ENCODE measurements around the gene PPP1R9B. TPM values are rescaled to one million over a fixed set of nuclear protein-coding genes. Genes with fewer than 3 reads are reported as not detected.

Gene PPP1R9B
- total RNA-seq, 1 donor from 2014 or later = 92.6 TPM

DNA sequence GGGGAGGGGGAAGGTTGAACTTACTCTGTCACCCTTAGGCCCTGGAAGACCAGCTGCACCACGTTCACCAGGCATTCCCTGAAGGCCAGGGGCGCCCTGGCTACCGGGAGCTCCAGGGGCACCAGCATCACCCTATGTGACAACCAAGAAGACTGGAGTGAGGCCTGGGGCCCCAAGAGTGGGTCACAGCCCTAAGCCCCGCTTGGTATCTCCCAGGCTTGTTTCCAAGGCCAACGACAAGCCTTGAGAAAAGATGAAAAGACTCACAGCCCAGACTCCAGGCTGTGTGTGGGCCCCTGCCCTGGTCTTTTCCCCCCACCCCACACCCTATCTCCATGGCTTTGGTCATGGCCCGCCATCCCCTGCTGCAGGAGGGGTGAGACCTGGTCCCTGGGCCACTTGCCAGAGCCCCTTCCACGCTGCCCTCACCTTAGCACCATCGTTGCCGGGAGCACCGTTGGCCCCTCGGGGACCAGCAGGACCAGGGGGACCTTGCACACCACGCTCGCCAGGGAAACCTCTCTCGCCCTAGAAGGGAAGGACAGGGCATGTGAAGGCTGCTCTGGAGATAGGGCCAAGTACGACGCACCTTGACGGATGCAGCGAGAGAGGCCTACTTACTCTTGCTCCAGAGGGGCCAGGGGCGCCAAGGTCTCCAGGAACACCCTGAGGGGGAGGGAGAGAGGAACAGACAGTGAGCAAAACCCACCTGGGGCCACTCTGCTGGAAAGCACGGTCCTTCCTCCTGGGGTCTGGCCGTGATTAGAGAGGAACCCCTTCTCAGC, 41.1 kb upstream of the PPP1R9B start:
- intact Hi-C loops (cut with DNase I) = no loop called here
- ATAC-seq = no peak
- no peak for DNase-seq
- H3K4me3 ChIP-seq = no peak overlapping the region
- H3K4me1 ChIP-seq = no peaks in the 10 kb centered on the region
- no peaks in the 10 kb centered on the region for H3K9me3 ChIP-seq
- TF ChIP-seq, protein P1, sequence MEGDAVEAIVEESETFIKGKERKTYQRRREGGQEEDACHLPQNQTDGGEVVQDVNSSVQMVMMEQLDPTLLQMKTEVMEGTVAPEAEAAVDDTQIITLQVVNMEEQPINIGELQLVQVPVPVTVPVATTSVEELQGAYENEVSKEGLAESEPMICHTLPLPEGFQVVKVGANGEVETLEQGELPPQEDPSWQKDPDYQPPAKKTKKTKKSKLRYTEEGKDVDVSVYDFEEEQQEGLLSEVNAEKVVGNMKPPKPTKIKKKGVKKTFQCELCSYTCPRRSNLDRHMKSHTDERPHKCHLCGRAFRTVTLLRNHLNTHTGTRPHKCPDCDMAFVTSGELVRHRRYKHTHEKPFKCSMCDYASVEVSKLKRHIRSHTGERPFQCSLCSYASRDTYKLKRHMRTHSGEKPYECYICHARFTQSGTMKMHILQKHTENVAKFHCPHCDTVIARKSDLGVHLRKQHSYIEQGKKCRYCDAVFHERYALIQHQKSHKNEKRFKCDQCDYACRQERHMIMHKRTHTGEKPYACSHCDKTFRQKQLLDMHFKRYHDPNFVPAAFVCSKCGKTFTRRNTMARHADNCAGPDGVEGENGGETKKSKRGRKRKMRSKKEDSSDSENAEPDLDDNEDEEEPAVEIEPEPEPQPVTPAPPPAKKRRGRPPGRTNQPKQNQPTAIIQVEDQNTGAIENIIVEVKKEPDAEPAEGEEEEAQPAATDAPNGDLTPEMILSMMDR (IDR thresholded peaks at IDR 0.05) = no peak
- no peak overlapping the region for H3K27ac ChIP-seq
- H3K36me3 ChIP-seq = peaks cover 96% of the 10 kb centered on the region
- no peaks in the 10 kb centered on the region for H3K27me3 ChIP-seq (ENCODE audit: low read depth)

DNA sequence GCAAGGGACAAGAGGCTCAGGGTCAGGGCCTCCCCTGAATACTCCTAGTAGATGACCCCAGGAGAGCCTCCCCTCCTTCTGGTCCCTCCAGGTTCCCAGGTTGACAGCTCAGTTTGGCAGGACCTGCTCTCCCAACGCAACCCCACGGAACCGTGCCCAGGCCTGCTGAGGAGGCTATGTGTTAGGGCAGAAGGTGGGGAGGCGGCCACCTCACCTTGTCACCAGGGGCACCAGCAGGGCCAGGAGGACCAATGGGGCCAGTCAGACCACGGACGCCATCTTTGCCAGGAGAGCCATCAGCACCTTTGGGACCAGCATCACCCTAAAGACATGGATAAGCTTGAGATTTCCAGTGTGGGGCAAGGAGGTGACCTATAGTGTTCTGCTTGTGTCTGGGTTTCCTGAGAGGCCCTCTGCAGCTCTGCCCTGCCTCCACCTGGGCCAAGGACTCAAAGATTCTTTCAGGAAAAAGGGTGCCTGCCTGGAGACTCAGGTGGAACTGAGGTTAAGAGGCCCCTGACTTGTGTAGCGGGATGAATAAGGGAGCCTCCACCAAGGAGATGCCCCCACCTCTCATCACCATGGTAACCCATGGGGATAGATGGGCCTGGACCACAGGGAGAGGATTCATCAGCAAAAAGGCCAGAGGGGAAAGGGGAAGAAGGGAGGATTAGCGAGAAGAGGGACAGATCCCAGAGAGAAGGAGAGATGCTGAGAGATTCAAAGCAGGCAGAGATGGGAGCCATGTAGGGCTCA, 40.3 kb upstream of the PPP1R9B start:
- no peaks in the 10 kb centered on the region for H3K27me3 ChIP-seq (ENCODE audit: low read depth)
- H3K4me3 ChIP-seq = no peak overlapping the region
- TF ChIP-seq, protein P1 (IDR thresholded peaks at IDR 0.05) = no peak
- no peaks in the 10 kb centered on the region for H3K9me3 ChIP-seq
- no peak for DNase-seq
- H3K36me3 ChIP-seq = peaks cover 96% of the 10 kb centered on the region
- ATAC-seq = no peak
- H3K27ac ChIP-seq = no peak overlapping the region
- no peaks in the 10 kb centered on the region for H3K4me1 ChIP-seq
- intact Hi-C loops (cut with DNase I) = no loop called here

DNA sequence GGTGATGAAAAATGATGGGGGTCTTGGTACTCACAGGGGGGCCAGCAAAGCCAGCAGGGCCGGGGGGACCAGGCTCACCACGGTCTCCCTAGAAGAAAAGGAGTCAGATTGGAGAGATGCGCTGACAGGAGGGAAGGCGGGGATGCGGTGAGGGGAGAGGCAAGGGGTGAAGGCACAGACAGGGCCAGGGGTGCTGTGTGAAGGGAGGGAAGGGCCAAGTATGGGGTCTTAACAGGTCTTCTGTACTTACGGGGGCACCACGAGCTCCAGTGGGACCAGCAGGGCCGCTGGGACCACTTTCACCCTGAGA, 39.8 kb upstream of the PPP1R9B start:
- intact Hi-C loops (cut with DNase I) = no loop called here
- ATAC-seq (no peak), DNase-seq (no peak)
- Histone ChIP-seq H3K4me3 (no peak overlapping the region), H3K27me3 (ENCODE audit: low read depth) (no peaks in the 10 kb centered on the region), H3K27ac (no peak overlapping the region), H3K4me1 (no peaks in the 10 kb centered on the region), H3K36me3 (peaks cover 93% of the 10 kb centered on the region), H3K9me3 (no peaks in the 10 kb centered on the region)
- TF ChIP-seq, protein P1 (IDR thresholded peaks at IDR 0.05) = no peak

DNA sequence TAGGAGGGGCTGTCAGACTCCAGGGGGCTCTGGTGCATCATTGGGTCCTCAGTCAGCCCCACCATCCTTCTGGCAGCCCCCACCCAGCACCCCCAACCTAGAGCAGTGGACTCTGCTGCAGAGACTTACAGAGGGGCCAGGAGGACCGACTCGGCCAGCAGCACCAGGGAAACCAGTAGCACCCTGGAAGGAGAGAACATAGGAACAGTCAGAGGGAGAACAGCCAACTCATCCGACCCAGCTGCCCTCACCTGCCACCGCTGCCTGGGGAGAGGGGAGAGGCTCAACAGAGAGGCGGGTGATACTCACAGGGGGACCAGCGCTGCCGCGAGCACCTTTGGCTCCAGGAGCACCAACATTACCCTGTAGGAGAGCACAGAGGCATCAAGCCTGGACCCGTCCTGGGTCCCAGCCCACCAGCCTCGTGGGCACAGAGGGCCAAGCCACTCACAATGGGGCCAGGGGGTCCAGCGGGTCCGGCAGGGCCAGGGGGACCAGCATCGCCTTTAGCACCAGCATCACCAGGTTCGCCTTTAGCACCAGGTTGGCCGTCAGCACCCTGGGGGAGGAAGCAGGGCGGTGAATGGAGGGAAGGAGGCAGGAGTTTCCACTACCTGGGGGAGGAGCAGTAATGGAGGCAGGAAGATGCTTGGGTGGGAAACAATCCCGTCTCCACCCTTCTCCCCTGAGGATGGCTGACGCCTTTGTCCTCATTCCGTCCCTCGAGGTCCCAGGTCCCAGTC, 39.2 kb upstream of the PPP1R9B start:
- ATAC-seq = no peak
- H3K27ac ChIP-seq = no peak overlapping the region
- no peaks in the 10 kb centered on the region for H3K4me1 ChIP-seq
- H3K4me3 ChIP-seq = no peak overlapping the region
- H3K36me3 ChIP-seq = peaks cover 88% of the 10 kb centered on the region
- no peaks in the 10 kb centered on the region for H3K27me3 ChIP-seq (ENCODE audit: low read depth)
- intact Hi-C loops (cut with DNase I) = no loop called here
- TF ChIP-seq, protein P1 (IDR thresholded peaks at IDR 0.05) = no peak
- no peaks in the 10 kb centered on the region for H3K9me3 ChIP-seq
- DNase-seq = no peak

DNA sequence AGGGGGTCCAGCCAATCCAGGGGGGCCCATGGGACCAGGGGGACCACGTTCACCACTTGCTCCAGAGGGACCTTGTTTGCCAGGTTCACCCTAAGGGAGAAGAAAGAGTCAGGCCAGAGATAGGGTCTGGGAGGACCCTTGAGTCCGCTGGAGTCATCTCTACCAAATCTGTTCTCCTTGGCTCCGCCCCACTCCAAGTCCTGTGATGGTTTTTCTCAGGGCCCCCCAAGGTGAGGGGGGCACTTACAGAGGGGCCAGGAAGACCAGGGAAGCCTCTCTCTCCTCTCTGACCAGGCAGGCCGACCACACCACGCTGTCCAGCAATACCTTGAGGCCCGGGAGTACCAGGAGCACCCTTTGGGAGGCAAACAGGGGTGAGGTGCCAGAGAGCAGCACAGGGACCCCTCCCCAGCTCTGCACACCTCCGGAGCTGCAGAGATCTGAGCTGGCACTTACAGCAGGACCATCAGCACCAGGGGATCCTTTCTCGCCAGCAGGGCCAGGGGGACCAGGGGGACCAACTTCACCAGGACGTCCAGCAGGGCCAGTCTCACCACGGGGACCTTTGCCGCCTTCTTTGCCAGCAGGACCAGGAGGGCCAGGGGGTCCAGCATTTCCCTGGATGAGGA, 38.6 kb upstream of the PPP1R9B start:
- peaks cover 4% of the 10 kb centered on the region for H3K4me1 ChIP-seq
- intact Hi-C loops (cut with DNase I) = no loop called here
- H3K27me3 ChIP-seq (ENCODE audit: low read depth) = no peaks in the 10 kb centered on the region
- no peak for DNase-seq
- TF ChIP-seq, protein P1 (IDR thresholded peaks at IDR 0.05) = no peak
- H3K36me3 ChIP-seq = peaks cover 81% of the 10 kb centered on the region
- H3K27ac ChIP-seq = no peak overlapping the region
- no peaks in the 10 kb centered on the region for H3K9me3 ChIP-seq
- no peak overlapping the region for H3K4me3 ChIP-seq
- ATAC-seq = no peak
